ENCODE measurements around the gene LDHAL6A.

Gene LDHAL6A

DNA sequence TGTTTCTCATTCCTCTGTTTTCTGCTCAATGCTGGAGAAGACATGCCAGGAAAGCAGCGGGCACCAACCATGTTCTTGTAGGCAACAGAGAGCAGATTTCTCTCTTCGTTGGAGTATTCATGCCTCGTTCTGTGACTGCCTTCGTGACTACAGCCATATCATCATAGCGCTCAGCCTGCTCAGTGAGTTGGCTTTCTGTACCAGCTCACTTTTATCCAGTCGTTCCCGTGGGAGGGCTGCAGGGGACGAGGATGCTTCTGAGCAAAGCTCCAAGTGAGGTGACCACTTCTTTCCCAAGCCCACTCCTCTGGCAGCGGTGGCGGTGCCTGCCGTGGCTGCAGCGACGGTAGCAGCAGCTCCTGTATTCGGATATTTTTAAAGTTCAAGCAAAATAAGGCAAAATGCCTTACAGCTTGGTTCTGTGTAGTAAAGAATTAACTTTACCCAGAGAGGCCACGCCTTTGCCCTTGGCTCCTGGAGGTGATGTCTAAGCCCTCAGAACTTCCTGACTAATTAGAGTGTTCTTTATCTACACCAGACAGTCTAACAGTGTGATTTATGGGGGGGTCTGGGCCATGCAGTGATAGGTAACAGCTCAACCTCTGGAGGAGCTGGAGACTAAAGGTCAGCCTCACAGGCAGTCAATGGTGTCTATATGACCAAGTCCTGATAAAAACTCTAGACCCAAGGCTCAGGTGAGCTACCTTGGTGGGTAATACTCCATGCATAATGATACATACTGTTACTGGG lies 35.3 kb downstream of the LDHAL6A start:
- DNase-seq, result no peak

DNA sequence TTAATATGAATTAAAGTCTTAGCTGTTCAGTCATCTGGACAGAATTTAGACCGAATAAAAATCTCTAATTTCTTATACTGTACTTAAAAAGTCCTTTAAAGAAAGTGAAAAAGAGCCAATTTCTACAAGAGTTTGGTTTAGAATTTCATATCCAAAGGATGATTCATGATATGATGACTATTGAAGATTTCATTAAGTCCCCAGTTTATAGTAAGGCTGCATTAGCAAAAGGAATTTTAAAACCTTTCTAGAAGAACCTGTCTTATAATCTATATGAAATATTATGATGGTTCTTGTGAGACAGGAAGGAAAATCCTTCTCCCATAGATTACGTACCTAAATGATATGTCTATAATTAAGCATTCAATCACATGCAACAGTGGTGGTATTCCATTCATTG lies 36.3 kb downstream of the LDHAL6A start:
- no peak for DNase-seq

DNA sequence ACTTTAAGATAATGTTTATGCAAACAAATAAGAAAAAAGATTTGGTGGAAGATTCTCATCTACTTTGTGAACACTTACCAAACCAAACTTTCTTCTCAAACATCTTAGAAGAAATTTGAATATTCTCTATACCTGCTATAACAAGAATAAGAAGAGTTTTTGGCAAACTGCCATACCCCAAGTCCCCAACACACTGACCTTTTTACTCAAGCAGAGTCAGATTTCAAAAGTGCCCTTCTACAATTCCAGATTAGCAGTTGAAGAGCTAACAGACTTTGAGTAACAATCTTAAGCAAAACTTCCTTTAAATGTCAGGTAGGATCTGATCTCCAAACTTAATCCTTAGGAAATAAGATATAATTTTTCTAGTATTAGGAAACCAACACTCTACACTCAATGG lies 37.2 kb downstream of the LDHAL6A start:
- DNase-seq, result no peak

GRCh38 chr11:18493310-18493709 lies 37.7 kb downstream of the LDHAL6A start:
- no peak for DNase-seq

DNA sequence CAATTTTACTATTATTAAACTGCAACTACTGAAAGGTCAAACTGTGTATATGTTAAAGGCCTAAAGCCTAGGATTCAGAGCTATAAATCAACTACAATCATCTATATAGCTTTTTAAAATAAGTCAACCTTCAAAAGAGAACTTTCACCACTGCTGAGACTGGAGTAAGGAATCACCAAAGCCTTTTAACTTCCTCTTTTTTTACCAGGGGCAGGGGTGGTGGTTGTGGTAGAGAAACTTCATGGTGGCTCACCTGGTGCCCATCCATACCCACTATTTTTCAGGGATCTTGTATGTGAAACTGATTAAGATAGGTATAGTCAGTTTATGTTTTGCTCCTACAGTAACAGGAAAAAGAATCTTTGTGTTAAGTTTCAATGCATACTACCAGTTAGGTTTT lies 39.6 kb downstream of the LDHAL6A start:
- no peak for DNase-seq

DNA sequence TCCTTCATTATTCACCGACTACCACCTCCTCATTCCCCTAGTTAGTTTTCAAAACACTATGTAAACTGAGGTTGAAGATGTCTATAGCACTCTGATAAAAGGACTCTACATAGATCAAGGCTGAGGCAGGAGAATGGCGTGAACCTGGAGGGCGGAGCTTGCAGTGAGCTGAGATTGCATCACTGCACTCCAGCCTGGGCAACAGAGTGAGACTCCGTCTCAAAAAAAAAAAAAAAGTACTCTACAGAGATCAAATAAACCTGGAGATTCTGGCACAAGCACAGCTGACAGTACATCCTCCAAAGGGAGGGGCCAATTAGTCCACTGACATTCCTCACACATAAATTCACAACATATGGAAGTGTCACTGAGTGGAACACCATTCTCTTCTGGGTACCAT lies 40.0 kb downstream of the LDHAL6A start:
- no peak for DNase-seq

GRCh38 chr11:18498039-18498438 lies 42.4 kb downstream of the LDHAL6A start:
- DNase-seq, result no peak

- no peak for DNase-seq
These were observed 46.0 kb downstream of the LDHAL6A start for GRCh38 chr11:18501629-18502028.

DNA sequence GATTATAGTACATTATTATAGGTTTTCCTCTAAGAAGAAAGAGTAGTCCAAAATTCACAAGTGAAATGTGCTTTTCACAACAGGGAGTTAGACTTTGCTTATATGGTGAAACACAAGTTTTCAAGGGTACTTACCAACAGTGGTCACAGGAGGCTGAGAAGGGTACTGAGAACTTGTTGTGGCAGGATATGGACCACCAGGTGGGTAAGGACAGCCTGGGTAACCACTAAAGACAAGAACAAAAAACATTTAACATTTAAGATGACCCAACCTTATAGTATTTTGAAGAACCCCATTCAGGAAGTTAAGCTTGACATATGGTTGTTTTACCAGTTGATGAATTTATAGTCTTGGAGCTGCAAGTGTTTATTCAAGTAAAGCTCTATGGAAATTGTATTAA lies 46.7 kb downstream of the LDHAL6A start:
- DNase-seq, result no peak

GRCh38 chr11:18521122-18521521 lies 65.5 kb downstream of the LDHAL6A start:
- DNase-seq, result no peak

DNA sequence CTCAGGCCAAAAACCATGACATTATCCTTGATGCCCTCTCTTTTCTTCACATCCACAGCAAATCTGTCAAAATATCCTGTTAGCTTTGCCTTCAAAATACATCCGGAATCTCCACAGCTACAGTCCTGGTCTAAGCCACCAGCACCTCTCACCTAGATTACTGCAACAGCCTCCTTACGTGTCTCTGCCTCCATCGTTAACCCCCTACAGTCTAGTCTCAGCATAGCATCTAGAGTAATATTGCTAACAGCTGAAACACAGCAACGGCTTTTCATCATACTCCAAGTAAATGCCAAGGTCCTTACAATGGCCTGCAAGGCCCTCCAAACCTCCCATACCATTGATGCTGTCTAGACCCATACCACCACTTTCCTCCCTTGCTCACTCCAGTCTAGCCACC lies 66.7 kb downstream of the LDHAL6A start:
- DNase-seq, result no peak

DNA sequence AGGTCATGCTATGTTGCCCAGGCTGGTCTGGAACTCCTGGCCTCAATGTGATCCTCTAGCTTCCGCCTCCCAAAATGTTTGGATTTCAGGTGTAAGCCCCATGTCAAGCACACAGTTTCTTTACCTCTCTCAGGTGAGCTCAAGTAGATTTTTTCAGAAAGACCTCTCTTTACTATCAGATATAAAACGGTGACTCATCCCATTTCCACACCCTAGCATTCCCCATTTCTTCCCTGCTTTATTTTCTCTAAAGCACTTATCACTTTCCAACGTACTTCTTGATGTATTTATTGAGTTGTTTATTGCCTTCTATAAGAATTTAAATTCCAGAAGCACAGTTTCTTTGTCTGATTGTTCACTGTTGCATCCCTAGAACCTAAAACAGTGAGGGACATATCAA lies 67.4 kb downstream of the LDHAL6A start:
- no peak for DNase-seq

GRCh38 chr11:18524248-18524647 lies 68.6 kb downstream of the LDHAL6A start:
- DNase-seq, result no peak

GRCh38 chr11:18526130-18526520 lies 70.5 kb downstream of the LDHAL6A start:
- no peak for DNase-seq

GRCh38 chr11:18526521-18527296 lies 71.1 kb downstream of the LDHAL6A start, which contains the start of gene TSG101:
Gene TSG101, minus strand, starts transcription at chr11:18526942. Its CDS starts 126 bp downstream, at chr11:18526816.
- DNase-seq, result peak; percentile 86 to 92

DNA sequence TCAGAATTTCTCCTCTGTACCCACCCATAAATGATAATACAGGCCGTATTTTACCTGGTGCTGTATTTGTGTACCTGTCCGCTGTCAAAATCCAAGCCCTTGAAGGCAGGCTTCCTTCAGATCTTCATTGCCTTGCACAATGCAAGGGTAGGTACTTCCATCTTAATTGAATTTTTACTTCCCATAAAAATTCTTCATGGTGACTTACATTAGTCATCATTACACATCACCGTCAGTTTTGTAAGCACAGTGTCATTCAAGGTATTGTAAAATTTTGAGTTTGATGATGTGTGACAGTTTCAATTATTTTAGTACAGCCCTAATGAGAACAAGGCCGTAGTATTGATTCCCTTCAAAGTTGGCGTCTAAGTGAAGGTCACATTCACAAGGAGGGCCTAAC lies 71.9 kb downstream of the LDHAL6A start:
- DNase-seq, result peak; percentile 3 to 33
